ENCODE measurements around the gene CPNE8.

The CPNE8 gene

DNA sequence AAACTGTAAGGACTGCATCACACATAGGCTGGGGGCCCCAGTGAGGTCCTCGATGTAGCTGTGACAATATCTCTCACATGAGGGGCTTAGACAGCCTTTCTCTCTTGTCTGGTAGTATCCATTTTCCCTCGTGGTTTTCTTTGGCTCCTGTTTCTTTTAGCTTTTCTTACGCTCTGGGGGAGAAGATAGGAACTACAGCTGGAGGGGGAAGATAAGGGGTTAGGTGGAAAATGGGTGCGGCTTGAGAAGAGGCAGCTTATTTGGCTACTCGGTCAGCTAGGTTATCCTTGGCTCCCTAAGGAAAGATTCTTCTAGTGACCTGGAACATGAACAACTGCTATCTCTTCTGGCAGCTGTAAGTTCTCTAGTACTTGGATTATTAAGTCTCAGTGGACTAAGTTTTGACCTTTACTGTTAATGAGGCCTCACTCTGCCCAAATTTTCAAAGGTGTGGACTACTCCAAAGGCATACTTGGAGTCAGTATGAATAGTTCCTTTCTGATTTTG is 28.7 kb upstream of the CPNE8 start:
- no peak overlapping the region for H2AFZ ChIP-seq (ENCODE audit: low read depth, low read length)
- no peak overlapping the region for H3K4me2 ChIP-seq (ENCODE audit: insufficient read depth, low read length)
- TF ChIP-seq CTCF (IDR thresholded peaks at IDR 0.05; ENCODE audit: borderline replicate concordance, extremely low read depth, low read length, poor library complexity, severe bottlenecking) (no peak), EZH2 (IDR thresholded peaks at IDR 0.05; ENCODE audit: borderline replicate concordance, low read depth, low read length, severe bottlenecking) (no peak)
- H3K27ac ChIP-seq (ENCODE audit: low read length) = no peak overlapping the region
- no peak for DNase-seq
- no peak for ATAC-seq (ENCODE audit: insufficient read depth, low read depth)
- peaks cover 2% of the 10 kb centered on the region for H3K9me3 ChIP-seq (ENCODE audit: insufficient read depth, low read length, severe bottlenecking)
- no peak overlapping the region for H3K4me3 ChIP-seq (ENCODE audit: low read depth in 1 of 2, low read length in 2 of 2)
- H3K27me3 ChIP-seq (ENCODE audit: insufficient read depth, low read length, poor library complexity) = no peaks in the 10 kb centered on the region
- H3K79me2 ChIP-seq (ENCODE audit: insufficient read depth, low read length) = no peaks in the 10 kb centered on the region
- H3K4me1 ChIP-seq (ENCODE audit: insufficient read depth, low read length) = no peaks in the 10 kb centered on the region
- H3K9ac ChIP-seq (ENCODE audit: low read depth, low read length) = no peak overlapping the region
- H4K20me1 ChIP-seq (ENCODE audit: insufficient read depth, low read length) = no peaks in the 10 kb centered on the region
- H3K36me3 ChIP-seq (ENCODE audit: insufficient read depth, low read length) = no peaks in the 10 kb centered on the region

- peaks cover under 1% of the 10 kb centered on the region for H3K9me3 ChIP-seq (ENCODE audit: insufficient read depth, low read length, severe bottlenecking)
- no peak overlapping the region for H2AFZ ChIP-seq (ENCODE audit: low read depth, low read length)
- DNase-seq = no peak
- no peak for TF ChIP-seq CTCF (IDR thresholded peaks at IDR 0.05; ENCODE audit: borderline replicate concordance, extremely low read depth, low read length, poor library complexity, severe bottlenecking)
- TF ChIP-seq EZH2 (IDR thresholded peaks at IDR 0.05; ENCODE audit: borderline replicate concordance, low read depth, low read length, severe bottlenecking) = no peak
- no peaks in the 10 kb centered on the region for H4K20me1 ChIP-seq (ENCODE audit: insufficient read depth, low read length)
- no peak overlapping the region for H3K9ac ChIP-seq (ENCODE audit: low read depth, low read length)
- no peaks in the 10 kb centered on the region for H3K27me3 ChIP-seq (ENCODE audit: insufficient read depth, low read length, poor library complexity)
- H3K79me2 ChIP-seq (ENCODE audit: insufficient read depth, low read length) = no peaks in the 10 kb centered on the region
- no peaks in the 10 kb centered on the region for H3K36me3 ChIP-seq (ENCODE audit: insufficient read depth, low read length)
- no peak overlapping the region for H3K4me3 ChIP-seq (ENCODE audit: low read depth in 1 of 2, low read length in 2 of 2)
- ATAC-seq (ENCODE audit: insufficient read depth, low read depth) = no peak
- no peak overlapping the region for H3K4me2 ChIP-seq (ENCODE audit: insufficient read depth, low read length)
- H3K27ac ChIP-seq (ENCODE audit: low read length) = no peak overlapping the region
- no peaks in the 10 kb centered on the region for H3K4me1 ChIP-seq (ENCODE audit: insufficient read depth, low read length)
Measured at GRCh38 chr12:38932320-38932719, 26.9 kb upstream of the CPNE8 start.

DNA sequence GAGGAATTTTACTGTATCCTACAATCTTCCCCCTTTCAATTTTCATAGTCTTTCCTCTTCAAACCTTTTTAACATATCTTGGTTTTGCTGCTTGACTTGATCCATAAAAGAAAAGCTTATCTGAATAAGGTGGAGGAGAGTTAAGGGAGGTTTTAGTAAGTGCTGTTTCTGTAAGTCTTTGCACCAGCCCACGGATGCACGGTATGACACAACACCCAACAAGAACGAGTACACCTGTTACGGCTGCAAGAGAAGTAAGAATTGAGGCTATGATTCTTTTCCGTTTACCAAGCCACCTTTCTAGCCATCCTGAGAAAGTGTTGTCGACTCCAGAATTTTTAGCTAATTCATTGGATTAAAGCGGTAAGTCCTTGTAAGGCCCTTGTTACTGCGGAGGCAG is 26.1 kb upstream of the CPNE8 start:
- DNase-seq (no peak), ATAC-seq (ENCODE audit: insufficient read depth, low read depth) (no peak)
- H3K27me3 ChIP-seq (ENCODE audit: insufficient read depth, low read length, poor library complexity) = no peaks in the 10 kb centered on the region
- no peak overlapping the region for H3K4me3 ChIP-seq (ENCODE audit: low read depth in 1 of 2, low read length in 2 of 2)
- H3K9ac ChIP-seq (ENCODE audit: low read depth, low read length) = no peak overlapping the region
- H3K79me2 ChIP-seq (ENCODE audit: insufficient read depth, low read length) = no peaks in the 10 kb centered on the region
- no peak overlapping the region for H3K4me2 ChIP-seq (ENCODE audit: insufficient read depth, low read length)
- H2AFZ ChIP-seq (ENCODE audit: low read depth, low read length) = no peak overlapping the region
- no peaks in the 10 kb centered on the region for H3K36me3 ChIP-seq (ENCODE audit: insufficient read depth, low read length)
- TF ChIP-seq EZH2 (IDR thresholded peaks at IDR 0.05; ENCODE audit: borderline replicate concordance, low read depth, low read length, severe bottlenecking) (no peak), CTCF (IDR thresholded peaks at IDR 0.05; ENCODE audit: borderline replicate concordance, extremely low read depth, low read length, poor library complexity, severe bottlenecking) (no peak)
- no peak overlapping the region for H3K27ac ChIP-seq (ENCODE audit: low read length)
- no peaks in the 10 kb centered on the region for H4K20me1 ChIP-seq (ENCODE audit: insufficient read depth, low read length)
- no peaks in the 10 kb centered on the region for H3K9me3 ChIP-seq (ENCODE audit: insufficient read depth, low read length, severe bottlenecking)
- H3K4me1 ChIP-seq (ENCODE audit: insufficient read depth, low read length) = no peaks in the 10 kb centered on the region

- TF ChIP-seq CTCF (IDR thresholded peaks at IDR 0.05; ENCODE audit: borderline replicate concordance, extremely low read depth, low read length, poor library complexity, severe bottlenecking) = no peak
- TF ChIP-seq EZH2 (IDR thresholded peaks at IDR 0.05; ENCODE audit: borderline replicate concordance, low read depth, low read length, severe bottlenecking) = no peak
- no peak for ATAC-seq (ENCODE audit: insufficient read depth, low read depth)
- H3K9ac ChIP-seq (ENCODE audit: low read depth, low read length) = no peak overlapping the region
- DNase-seq = no peak
- H3K4me1 ChIP-seq (ENCODE audit: insufficient read depth, low read length) = no peaks in the 10 kb centered on the region
- H2AFZ ChIP-seq (ENCODE audit: low read depth, low read length) = no peak overlapping the region
- no peak overlapping the region for H3K27ac ChIP-seq (ENCODE audit: low read length)
- no peaks in the 10 kb centered on the region for H4K20me1 ChIP-seq (ENCODE audit: insufficient read depth, low read length)
- no peak overlapping the region for H3K4me3 ChIP-seq (ENCODE audit: low read depth in 1 of 2, low read length in 2 of 2)
- H3K27me3 ChIP-seq (ENCODE audit: insufficient read depth, low read length, poor library complexity) = no peaks in the 10 kb centered on the region
- H3K36me3 ChIP-seq (ENCODE audit: insufficient read depth, low read length) = no peaks in the 10 kb centered on the region
- no peaks in the 10 kb centered on the region for H3K9me3 ChIP-seq (ENCODE audit: insufficient read depth, low read length, severe bottlenecking)
- no peak overlapping the region for H3K4me2 ChIP-seq (ENCODE audit: insufficient read depth, low read length)
- H3K79me2 ChIP-seq (ENCODE audit: insufficient read depth, low read length) = no peaks in the 10 kb centered on the region
Measured at GRCh38 chr12:38930990-38931389, 25.6 kb upstream of the CPNE8 start.

All from DND-41 (cell line).